Hindlimb muscle (tissue), 1 donor: Measurements from ENCODE around the gene UBE2O. TPM values are rescaled to one million over a fixed set of nuclear protein-coding genes. Genes with fewer than 3 reads are reported as not detected.
A peak's percentile ranks its signal among the peaks of the same experiment; 100 is the strongest.
"Not testable (repeated sequence)": the region's sequence is repeated elsewhere in the genome, so short reads cannot be mapped to it uniquely, and the experiment has no call there.

Source experiments
- DNase-seq: peaks from one replicate; pipeline ENCODE4 v3.0.0-alpha.2; 2013
- polyA plus RNA-seq: library from polyadenylated mRNA; unstranded; fragments of 120-200 nt; gene quantifications from one replicate; pipeline ENCODE4 v1.2.1, GENCODE V29; 2013; ENCODE audit not compliant: insufficient read length

UBE2O gene
- polyA plus RNA-seq, 1 donor = 18.8 TPM

DNA sequence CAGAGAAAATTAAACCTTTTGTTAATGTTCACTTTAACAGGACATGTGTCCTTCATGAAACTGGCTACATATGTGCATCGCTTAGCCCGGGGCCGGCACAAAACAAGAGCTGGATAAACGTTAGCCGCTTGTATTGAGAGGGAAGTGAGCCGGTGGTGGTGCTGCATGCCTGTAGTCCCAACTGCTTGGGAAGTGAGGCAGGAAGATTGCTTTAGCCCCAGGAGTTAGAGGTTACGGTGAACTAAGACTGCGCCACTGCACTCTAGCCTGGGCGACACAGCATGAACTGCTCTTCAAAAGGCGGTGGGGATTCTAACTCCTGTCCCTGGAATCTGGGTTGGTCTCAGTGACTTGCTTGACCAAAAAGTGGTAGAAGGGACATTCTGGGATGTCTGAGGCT is 83.6 kb downstream of the UBE2O start:
- DNase-seq = no peak

DNA sequence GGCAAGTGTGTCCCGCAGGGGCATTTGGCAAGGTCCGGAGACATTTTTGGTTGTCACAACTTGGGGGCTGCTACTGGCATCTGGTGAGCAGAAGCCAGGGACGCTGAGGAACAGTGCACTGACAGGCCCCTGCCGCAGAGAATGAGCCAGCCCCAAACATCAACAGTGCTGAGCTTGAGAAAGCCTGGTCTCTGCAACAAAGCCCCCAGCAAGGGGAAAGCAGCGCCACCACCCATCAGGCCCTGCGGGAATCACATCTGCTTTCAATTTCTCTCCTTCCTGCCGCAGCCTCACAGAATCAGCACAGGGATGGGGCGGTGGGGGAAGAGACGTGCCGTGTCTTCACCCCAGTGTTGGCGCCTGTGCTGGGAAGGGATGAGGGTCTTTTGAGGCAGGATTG is 84.4 kb downstream of the UBE2O start:
- DNase-seq = no peak

DNA sequence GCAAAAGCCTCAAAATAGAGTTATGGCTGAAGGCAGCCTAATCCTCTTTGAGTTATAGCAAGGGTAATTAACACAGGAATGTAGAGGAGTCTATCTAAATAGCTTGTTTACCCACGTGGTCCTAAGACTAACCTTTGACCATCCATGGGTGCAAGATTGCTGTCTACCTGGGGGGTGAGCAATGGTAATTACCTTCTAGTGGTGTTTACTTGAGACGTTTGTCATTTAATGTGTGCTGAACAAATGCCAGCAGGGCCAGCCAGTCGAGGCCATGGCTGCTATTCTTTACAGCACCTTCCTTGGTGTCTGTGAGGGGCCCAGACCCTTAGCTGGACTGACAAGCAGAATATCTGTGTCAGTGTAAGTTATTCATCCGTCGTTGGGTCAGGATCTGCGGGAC is 85.3 kb downstream of the UBE2O start:
- DNase-seq = no peak

DNA sequence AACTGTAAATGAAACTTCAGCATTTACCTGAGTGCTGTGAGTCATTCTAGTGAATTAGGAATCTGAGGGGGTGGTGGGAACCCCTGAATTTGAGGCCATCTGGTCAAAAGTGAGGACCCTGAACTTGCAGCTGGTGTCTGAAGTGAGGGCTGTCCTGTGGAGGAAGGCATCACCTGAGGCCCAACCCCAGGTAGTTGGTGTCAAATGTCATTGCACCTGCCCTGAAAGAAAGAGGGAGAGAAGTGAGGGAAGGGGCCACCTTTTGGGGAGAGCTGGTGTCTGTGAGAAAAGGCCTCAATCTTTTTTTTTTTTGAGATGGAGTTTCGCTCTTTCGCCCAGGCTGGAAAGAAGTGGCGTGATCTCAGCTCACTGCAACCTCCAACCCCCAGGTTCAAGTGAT is 86.7 kb downstream of the UBE2O start:
- DNase-seq = no peak

DNA sequence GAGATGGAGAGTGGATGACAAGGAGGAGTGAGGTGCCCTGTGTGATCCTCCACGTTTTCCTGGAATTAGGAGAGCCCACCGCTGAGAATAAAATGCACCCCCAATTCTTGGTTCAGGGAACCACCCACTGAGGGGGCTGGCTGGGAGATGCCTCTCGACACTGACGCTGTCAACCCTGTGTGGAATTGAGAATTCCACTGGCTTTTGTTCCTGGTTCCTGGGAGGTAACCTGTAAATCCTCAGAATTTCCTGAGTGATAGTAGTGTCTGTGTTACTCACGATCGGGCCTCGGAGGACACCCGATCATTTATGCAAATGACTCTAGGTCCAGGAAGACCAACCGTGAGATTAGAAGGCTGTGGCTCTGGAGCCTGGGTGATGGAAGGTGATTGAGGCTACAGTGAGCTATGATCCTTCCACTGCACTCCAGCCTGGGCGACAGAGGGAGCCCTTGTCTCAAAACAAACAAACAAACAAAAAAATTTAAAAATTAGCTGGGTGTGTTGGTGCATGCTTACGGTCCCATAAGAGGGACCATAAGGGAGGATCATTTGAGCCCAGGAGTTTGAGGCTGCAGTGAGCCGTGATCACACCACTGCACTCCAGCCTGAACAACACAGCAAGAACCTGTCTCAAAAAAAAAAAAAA is 87.6 kb downstream of the UBE2O start:
- no peak for DNase-seq

DNA sequence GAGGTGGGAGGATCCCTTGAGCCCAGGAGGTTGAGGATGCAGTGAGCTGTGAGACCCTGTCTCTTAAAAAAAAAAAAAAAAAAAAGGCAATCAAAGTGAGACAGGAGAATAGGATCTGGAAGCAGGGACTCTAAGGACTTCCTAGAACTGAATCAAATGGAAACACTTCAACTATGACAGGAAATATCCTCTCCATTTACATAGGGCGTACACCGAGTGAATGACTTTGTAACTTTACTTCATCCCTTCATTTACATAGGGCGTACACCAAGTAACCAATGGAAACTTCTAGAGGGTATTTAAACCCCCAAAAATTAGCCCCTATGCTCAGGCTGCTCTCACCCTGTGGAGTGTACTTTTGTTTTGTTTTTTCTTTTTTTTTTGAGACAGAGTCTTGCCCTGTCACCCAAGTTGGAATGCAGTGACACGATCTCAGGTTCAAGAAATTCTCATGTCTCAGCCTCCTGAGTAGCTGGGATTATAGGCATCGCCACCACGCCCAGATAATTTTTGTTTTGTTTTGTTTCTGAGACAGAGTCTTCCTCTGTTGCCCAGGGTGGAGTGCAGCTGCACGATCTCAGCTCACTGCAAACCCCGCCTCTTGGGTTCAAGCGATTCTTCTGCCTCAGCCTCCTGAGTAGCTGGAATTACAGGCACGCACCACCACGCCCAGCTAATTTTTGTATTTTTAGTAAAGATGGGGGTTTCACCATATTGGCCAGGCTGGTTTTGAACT is 89.7 kb downstream of the UBE2O start:
- DNase-seq = no peak

DNA sequence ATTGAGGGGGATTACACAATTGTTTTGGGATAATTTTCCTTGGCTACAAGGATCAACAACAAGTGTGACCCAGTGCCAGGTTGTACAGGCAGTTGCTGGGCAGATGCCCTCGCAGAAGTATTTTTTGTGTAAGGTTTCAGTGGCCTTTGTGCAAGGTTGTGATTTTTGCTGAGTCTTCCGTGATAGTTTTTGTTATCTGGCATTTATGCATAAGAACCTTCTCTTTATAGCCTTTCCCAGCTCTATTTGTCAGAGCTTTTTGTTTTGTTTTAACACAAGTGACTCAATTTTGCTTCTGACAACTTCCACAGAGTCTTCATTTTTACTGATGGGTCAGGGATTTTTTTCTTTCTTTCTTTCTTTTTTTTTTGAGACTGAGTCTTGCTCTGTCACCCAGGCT is 92.5 kb downstream of the UBE2O start:
- DNase-seq = no peak

DNA sequence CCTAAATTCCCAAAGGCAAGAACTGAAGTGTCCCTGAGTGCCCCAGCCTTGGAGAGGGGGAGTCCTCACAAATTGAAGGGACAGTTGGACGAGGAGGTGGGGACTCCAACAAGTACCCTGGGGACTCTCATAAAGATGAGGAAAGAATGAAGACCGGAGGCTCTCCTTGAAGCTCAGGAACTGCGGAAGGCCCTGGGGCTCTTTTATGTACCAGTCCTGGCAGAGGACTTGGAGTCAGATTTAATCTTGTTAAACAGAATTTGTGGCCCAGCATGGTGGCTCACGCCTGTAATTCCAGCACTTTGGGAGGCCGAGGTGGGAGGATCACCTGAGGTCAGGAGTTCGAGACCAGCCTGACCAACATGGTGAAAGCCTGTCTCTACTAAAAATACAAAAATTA is 93.2 kb downstream of the UBE2O start:
- not testable (repeated sequence) for DNase-seq

DNA sequence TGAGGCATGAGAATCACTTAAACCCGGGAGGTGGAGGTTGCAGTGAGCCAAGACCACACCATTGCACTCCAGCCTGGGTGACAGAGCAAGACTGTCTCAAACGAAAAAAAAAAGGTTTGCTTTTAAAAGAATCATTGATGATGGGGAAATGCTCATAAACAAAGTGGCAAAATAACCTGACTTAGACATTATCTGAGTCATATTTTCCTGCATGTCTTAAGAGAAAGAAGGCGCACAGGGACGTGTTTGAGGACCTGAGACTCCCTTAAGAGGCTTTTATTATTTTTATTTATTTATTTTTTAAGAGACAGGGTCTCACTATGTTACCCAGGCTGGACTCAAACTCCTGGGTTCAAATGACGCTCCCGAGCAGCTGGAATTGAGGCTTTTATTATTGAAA is 93.6 kb downstream of the UBE2O start:
- no peak for DNase-seq

DNA sequence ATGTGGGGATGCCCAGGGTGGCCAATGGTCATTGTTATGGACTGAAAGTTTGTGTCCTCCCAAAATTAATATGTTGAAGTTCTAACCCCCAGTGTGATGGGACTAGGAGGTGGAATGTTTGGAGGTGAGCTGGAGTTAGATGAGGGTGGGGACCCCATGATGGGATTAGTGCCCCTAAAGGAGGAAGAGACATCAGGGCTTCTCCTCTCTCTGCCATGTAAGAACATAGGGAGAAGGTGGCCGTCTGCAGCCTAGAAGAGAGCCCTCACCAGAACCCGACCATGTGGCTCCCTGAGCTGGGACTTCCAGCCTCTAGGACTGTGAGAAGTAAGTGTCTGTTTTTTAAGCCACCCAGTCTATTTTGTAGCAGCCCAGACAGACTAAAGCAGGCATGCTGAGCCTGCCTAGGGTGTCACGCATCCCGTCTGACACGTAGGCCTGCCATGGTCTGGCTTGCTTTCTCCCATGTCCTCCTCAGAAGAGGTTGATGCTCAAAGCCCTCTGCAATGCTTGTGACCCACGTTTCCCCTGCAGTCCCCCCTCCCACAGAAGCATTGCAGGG is 95.3 kb downstream of the UBE2O start:
- no peak for DNase-seq

DNA sequence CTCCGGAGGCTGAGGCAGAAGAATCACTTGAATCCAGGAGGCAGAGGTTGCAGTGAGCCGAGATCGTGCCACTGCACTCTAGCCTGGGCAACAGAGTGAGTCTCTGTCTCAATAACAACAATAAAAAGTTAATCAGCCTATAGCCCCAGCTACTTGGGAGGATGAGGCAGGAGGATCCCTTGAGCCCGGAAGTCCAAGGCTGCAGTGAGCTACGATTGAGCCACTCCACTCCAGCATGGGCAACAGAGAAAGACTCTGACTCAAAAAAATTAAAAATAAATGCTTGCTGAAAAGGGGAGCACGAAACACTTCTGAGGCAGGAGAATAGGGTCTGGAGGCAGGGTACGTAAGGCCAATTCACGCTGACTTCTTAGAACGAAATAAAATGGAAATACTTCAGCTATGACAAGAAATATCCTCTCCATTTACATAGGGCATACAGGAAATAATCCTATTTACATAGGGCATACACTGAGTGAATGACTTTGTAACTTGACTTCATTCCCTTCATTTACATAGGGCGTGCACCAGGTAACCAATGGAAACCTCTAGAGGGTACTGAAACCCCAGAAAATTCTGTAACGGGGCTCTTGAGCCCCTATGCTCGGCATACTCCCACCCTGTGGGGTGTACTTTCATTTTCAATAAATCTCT is 96.0 kb downstream of the UBE2O start:
- DNase-seq = no peak

DNA sequence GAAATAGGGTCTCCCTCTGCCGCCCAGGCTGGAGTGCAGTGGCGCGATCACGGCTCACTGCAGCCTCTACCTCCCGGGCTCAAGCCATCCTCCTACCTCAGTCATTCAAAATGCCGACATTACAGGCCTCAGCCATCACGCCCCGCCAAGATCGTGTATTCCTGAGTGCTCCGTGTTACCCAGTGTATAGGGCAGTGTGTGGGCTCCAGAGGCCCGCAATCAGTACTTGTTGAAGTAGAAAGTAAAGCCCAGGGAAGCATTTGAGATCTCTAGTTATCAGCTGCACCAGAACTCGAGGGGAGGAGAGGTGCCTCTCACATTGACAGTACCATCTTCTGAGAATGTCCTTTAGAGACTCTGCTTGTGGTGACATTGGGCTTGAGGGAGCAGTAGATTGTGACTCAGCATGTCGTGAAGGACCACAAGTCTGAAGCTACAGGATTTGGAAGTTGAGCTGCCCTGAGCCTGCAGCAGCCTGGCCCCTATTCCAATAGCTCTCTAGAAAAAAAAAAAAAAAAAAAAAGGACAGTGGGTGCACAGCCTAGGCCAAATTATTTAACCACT is 98.1 kb downstream of the UBE2O start:
- DNase-seq = no peak

DNA sequence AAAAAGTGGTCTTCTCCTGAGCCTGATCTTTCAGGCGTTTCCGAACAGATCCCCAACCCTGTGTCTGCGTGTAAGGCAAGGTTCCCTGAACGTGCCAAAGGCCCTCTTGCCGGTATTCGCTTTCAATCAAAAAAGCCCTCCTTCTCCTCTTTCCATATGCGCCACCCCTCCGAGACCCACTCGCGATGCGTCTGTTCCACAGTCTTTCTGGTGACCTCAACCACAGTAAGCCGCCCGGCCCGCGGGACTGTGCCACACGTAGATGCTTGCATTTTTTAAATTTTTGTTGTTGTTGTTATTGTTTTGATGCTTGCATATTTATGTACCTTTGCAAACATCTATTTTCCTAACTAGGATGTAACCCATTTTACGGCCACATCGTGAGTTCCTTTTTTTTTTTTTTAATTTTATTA is 98.6 kb downstream of the UBE2O start:
- DNase-seq = no peak

DNA sequence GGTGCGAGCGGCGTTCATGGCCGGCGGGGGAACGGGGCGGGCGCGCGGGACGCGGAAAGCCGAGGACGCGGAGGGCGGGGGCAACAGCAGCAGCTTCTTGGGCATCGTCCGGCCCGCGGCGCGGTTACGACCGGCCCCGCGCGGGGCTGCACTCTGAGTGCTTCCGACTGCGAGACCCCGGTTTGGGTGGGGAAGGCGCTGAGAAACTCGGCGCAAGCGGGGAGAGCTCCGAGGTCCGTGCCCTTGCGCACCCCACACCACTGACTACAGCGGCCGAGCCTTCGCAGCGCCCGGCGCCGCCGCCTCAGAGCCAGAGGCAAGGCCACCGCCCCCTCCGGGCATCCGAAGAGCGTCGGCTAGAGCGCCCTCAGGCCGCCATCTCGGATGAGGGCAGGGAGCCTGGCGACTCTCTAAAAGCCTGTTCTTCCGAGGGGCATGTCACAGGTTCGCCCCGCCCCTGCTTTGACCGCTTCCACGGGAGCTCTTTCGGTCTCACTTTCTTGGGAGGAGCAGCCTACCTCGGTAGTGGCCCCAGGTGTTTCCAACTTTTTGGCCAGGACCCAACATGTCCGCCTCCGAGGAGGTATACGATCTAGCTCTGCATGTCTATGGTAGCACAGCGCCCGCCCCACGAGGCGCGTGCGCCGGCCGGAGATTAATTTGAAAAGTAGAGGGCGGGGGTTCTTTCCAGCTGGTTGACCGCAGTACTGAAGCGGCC is 99.2 kb downstream of the UBE2O start, which contains the start of gene PRPSAP1:
PRPSAP1 (minus strand) TSS at position 318 of the 718 bp plus-strand sequence; CDS start at position 105, 213 bp downstream.
- peak; percentile 94 for DNase-seq

DNA sequence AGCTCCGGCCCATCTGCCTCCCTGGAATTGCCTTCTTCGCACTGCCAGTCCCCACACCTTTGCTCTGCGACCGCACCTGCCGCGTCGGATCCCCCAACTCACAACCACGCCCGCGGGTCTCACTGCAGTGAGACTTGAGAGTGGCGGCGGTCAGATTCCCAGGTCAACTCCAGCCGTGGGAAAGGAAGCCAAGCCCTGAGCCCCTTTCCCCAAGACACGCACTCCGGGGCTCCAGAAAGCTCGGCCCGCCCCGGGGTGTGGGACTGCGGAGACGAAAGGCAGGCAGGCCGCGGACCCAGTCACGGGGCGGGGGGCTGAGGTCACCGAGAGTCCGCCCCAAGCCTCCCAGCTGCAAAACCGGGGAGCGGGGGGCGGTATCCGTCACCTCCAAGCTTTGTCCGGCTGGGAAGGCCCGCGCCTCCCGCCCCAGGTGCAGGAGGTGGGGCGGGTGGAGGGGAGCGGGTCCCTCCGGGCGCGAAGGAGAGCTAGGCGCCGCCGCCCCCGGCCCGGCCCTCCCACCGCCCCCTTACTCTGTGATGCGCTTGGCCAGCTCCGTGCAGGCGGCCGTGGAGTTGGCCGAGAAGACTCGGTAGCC is 99.9 kb downstream of the UBE2O start:
- DNase-seq = no peak

DNA sequence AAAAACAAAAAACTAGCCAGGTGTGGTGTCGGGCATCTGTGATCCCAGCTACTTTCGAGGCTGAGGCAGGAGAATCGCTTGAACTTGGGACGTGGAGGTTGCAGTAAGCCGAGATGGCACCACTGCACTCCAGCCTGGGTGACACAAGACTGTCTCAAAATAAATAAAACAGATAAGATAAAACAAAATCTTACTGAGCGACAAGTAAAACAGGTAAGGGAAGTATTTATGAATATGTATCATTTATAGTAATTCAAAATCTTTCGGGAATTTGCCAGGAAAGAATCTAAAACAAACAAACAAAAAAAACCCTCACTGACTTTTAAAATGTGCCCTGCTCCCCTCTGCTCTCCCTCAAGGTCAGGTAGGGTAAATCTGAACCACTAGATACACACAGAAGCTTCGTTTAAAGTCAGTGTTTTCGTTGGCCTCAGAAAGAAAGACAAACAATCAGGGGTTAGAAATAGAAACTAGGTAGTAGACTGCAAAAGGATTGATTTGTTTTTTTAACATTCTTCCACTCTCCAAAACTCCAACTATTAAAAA is 101.4 kb downstream of the UBE2O start:
- no peak for DNase-seq

DNA sequence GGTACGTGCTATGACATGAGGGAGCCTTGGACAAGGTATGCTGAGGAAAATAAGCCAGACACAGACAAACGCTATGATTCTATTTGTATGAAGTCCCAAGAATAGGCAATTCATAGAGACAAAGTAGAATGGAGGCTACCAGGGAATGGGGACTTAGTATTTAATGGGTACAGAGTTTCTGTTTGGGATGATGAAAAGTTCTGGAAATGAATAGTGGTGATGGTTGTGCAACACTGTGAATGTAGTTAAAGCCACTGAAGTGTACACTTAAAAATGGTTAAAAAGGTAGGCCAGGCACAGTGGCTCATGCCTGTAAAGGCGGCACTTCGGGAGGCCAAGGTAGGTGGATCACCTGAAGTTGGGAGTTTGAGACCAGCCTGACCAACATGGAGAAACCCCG is 102.5 kb downstream of the UBE2O start:
- DNase-seq = no peak

DNA sequence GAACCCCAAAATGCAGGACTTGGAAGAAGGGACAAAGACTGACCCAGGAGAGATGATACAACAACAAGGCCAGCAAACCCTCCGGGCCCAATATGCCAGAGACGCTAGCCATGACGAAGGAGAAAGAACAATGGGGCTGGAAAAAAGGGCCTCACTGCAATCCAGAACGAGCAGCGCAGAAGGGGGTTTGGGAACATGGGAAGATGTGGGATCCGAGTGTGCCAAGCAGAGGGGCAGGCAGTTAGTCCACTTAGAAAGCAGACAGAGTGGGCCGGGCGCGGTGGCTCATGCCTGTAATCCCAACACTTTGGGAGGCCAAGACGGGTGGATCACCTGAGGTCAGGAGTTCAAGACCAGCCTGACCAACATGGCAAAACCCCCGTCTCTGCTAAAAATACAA is 106.0 kb downstream of the UBE2O start:
- DNase-seq = not testable (repeated sequence)

DNA sequence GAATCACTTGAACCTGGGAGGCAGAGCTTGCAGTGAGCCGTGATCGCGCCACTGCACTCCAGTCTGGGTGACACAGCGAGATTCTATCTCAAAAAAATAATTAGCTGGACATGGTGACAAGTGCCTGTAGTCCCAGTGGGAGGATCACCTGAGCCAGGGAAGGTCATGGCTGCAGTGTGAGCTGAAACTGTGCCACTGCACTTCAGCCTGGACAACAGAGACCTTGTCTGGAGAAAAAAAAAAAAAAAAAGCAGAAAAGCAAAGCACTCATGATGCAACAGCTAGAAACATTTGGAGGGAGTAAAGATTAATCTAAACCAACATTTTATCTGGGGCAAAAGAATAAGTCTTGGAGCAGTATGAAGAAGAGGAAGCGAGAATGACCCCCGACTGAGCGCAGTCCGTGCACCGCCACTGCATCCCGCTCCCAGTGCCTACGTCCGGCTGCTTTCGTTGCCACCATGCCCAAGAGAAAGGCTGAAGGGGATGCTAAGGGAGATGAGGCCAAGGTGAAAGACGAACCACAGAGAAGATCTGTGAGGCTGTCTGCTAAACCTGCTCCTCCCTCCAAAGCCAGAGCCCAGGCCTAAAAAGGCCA is 107.5 kb downstream of the UBE2O start:
- DNase-seq = no peak

DNA sequence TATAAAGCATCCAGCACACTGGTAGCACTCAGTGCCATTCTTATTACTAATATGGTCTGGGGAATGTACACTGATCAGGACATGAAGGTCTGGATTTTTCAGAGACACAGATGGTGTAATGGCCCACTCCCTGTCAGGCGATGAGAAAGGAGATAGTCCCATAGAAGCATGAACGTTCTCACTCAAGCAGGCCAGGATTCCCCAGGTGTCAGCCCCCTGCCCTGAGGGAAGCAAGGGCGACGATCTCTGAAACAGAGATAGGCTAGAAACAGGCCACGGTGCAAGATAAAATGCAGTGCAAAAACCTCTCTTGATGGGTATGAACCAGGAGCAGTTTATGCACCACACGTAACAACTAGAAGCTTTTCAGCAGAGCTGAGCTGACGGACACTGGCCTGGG is 109.8 kb downstream of the UBE2O start:
- no peak for DNase-seq

DNA sequence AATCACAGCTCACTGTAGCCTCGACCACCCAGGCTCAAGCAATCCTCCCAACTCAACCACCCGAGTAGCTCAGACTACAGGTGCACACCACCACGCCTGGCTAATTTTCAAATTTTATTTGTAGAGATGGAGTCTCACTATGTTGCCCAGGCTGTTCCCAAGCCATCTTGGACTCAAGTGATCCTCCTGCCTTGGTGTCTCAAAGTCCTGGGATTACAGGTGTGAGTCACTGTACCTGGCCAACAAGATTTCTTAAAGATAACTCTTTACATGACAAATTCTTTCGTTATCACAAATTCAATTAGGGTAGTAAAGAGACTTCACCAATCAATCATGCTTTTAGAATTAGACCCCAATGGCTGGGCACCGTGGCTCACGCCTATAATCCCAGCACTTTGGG is 111.7 kb downstream of the UBE2O start:
- no peak for DNase-seq
